ENCODE results near the gene BCL3. TPM values are rescaled to one million over a fixed set of nuclear protein-coding genes. Genes with fewer than 3 reads are reported as not detected.
A peak's percentile ranks its signal among the peaks of the same experiment; 100 is the strongest.
"Not testable (repeated sequence)": the region's sequence is repeated elsewhere in the genome, so short reads cannot be mapped to it uniquely, and the experiment has no call there.

Gene BCL3
- total and polyA plus RNA-seq, 4 donors = 29.9 to 102 (median 41.3) TPM

DNA sequence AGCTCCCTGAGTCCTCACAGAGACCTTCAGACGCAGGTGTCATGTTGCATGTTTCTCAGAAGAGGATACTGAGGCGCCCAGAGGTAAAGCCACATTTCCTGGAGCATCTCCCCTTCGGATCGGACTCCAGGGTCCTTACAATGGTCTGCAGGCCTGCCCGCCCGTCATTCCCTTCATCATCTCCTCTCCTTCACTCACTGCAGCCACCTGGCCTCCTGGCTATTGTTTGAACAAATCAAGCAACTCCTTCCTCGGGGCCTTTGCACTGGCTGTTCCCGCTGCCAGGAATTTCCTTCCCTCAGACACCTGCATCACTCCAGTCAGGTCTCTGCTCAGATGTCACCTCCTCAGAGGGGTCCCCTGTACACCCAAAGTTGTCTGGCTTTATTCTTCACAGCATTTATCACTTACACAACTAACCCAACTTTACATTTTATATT is 29.2 kb upstream of the BCL3 start:
- intact Hi-C loops (cut with DNase I) = no loop called here
- H3K36me3 ChIP-seq (ENCODE audit: control insufficient read depth in 1 of 2, insufficient read depth in 2 of 2, low read length in 1 of 2) = no peaks in the 10 kb centered on the region
- no peaks in the 10 kb centered on the region for H3K4me1 ChIP-seq (ENCODE audit: control insufficient read depth in 1 of 2, insufficient read depth in 2 of 2, low read length in 2 of 2)
- H3K27me3 ChIP-seq (ENCODE audit: control insufficient read depth in 1 of 2, insufficient read depth in 2 of 2, low read length in 1 of 2) = no peaks in the 10 kb centered on the region
- no peak for ATAC-seq (ENCODE audit: low FRiP score)
- peak overlapping the region in 1 of 2 donors; percentile 3 for H3K27ac ChIP-seq (ENCODE audit: low read depth in 1 of 2, low read length in 2 of 2)
- no peaks in the 10 kb centered on the region for H3K9me3 ChIP-seq (ENCODE audit: control insufficient read depth, low read length)
- no peak for DNase-seq
- 76 to 78% methylated on average over 8 of the region's 8 CpGs for WGBS, 2 donors
- no peak overlapping the region for H3K4me3 ChIP-seq (ENCODE audit: low read length in 2 of 2)

DNA sequence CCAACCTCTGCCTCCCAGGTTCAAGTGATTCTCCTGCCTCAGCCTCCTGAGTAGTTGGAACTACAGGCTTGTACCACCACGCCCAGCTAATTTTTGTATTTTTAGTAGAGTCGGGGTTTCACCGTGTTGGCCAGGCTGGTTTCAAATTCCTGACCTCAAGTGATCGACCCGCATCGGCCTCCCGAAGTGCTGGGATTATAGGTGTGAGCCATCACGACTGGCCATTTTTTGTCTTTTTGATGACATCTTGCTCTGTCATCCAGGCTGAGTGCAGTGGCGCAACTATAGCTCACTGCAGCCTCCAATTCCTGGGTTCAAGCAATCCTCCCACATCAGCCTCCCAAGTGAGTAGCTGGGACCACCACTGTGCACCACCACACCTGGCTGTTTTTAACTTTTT is 28.1 kb upstream of the BCL3 start:
- H3K27ac ChIP-seq (ENCODE audit: low read depth in 1 of 2, low read length in 2 of 2) = not testable (repeated sequence)

DNA sequence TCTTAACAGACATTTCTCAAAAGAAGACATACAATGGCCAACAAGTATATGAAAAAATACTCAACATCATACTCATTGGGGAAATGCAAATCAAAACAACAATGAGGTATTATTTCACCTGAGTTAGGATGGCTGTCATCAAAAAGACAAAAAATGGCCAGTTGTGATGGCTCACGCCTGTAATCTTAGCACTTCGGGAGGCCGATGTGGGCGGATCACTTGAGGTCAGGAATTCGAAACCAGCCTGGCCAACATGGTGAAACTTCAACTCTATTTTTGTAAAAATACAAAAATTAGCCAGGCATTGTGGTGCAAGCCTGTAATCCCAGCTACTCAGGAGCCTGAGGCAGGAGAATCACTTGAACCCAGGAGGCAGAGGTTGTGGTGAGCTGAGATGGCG is 27.6 kb upstream of the BCL3 start:
- no peak for DNase-seq
- Histone ChIP-seq H3K9me3 (ENCODE audit: control insufficient read depth, low read length) (no peaks in the 10 kb centered on the region), H3K4me3 (ENCODE audit: low read length in 2 of 2) (no peak overlapping the region), H3K4me1 (ENCODE audit: control insufficient read depth in 1 of 2, insufficient read depth in 2 of 2, low read length in 2 of 2) (no peaks in the 10 kb centered on the region), H3K27me3 (ENCODE audit: control insufficient read depth in 1 of 2, insufficient read depth in 2 of 2, low read length in 1 of 2) (no peaks in the 10 kb centered on the region), H3K36me3 (ENCODE audit: control insufficient read depth in 1 of 2, insufficient read depth in 2 of 2, low read length in 1 of 2) (no peaks in the 10 kb centered on the region), H3K27ac (ENCODE audit: low read depth in 1 of 2, low read length in 2 of 2) (no peak overlapping the region)
- intact Hi-C loops (cut with DNase I) = loop anchor here (5.0 kb wide), 3 partner anchors 34 to 121 kb away; no protein-coding TSS in a partner anchor
- 39 to 41% methylated on average over 6 of the region's 6 CpGs for WGBS, 2 donors
- no peak for ATAC-seq (ENCODE audit: low FRiP score)

More for the DNA sequence above, 28.1 kb upstream of the BCL3 start:
- H3K4me3 ChIP-seq (ENCODE audit: low read length in 2 of 2); ATAC-seq (ENCODE audit: low FRiP score); H3K27me3 ChIP-seq (ENCODE audit: control insufficient read depth in 1 of 2, insufficient read depth in 2 of 2, low read length in 1 of 2); H3K36me3 ChIP-seq (ENCODE audit: control insufficient read depth in 1 of 2, insufficient read depth in 2 of 2, low read length in 1 of 2); H3K9me3 ChIP-seq (ENCODE audit: control insufficient read depth, low read length); H3K4me1 ChIP-seq (ENCODE audit: control insufficient read depth in 1 of 2, insufficient read depth in 2 of 2, low read length in 2 of 2); DNase-seq: not testable (repeated sequence)
- intact Hi-C loops (cut with DNase I) = loop anchor here (5.0 kb wide), 3 partner anchors 33 to 122 kb away; no protein-coding TSS in a partner anchor
- WGBS, 2 donors = 95 to 98% methylated on average over 9 of the region's 9 CpGs

DNA sequence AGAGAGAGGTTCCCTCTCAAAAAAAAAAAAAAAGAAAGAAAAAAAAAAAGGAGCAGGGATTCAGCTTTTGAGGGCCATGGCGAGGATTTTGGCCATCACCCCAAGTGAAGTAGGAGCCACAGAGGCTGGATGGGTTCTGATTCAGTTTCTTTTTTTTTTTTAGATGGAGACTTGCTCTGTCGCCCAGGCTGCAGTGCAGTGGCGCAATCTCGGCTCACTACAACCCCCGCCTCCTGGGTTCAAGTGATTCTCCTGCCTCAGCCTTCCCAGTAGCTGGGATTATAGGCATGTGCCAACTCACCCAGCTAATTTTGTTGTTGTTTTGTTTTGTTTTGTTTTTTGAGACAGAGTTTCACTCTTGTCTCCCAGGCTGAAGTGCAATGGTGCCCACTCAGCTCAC is 27.1 kb upstream of the BCL3 start:
- not testable (repeated sequence) for H3K9me3 ChIP-seq (ENCODE audit: control insufficient read depth, low read length); H3K4me3 ChIP-seq (ENCODE audit: low read length in 2 of 2); H3K36me3 ChIP-seq (ENCODE audit: control insufficient read depth in 1 of 2, insufficient read depth in 2 of 2, low read length in 1 of 2); H3K27ac ChIP-seq (ENCODE audit: low read depth in 1 of 2, low read length in 2 of 2); H3K27me3 ChIP-seq (ENCODE audit: control insufficient read depth in 1 of 2, insufficient read depth in 2 of 2, low read length in 1 of 2); H3K4me1 ChIP-seq (ENCODE audit: control insufficient read depth in 1 of 2, insufficient read depth in 2 of 2, low read length in 2 of 2); ATAC-seq (ENCODE audit: low FRiP score); DNase-seq
- WGBS, 2 donors = 75 to 77% methylated on average over 5 of the region's 5 CpGs
- intact Hi-C loops (cut with DNase I) = loop anchor here (5.0 kb wide), 3 partner anchors 34 to 121 kb away; no protein-coding TSS in a partner anchor

DNA sequence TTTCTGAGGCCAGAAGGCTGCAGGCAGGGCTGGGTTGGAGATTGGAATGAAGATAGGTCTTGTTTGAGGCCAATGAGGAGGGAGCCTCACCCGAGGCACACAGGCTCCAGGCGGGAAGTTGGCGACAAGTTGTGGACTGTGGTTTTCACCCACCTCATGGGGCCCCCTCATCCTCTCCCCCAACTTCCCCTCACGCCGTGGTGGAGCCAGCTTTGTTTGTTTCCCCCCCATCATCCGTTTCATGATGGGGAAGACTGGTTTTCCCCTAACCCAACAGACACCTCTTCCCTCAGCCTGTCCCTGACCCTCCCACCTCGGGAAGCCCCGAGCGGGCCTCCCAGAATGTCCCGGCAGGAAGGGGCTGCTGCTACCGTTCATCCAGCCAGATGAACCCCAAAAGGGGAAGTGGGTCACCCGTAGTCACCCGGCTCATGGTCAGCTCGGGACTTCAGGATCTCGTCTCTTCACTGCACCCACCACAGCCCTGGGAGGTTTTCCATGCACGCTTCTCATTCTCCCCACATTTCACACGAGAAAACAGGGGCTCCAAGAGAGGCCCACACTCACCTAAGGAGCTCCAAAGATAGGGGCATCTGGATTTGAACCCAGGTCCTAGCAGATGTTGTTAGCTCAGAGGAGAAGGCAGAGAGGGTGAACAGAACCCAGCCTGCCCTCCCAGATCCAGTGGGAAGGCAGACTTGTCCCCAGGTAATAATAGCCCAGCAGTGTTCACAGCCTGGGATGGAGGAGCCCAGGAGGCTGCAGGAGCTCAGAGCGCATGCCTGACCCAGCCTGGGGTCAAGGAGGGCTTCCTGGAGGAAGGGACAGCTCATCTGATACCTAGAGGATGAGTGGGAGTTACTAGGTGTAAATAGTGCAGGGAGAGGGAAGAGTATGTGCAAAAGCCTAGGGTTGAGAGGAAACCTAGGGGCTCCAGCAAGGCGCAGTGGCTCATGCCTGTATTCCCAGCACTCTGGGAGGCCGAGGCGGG is 26.1 kb upstream of the BCL3 start:
- DNase-seq (peak in 1 of 2 donors; percentile 72), ATAC-seq (ENCODE audit: low FRiP score) (no peak)
- no peaks in the 10 kb centered on the region for H3K27me3 ChIP-seq (ENCODE audit: control insufficient read depth in 1 of 2, insufficient read depth in 2 of 2, low read length in 1 of 2)
- H3K27ac ChIP-seq (ENCODE audit: low read depth in 1 of 2, low read length in 2 of 2) = no peak overlapping the region
- H3K36me3 ChIP-seq (ENCODE audit: control insufficient read depth in 1 of 2, insufficient read depth in 2 of 2, low read length in 1 of 2) = no peaks in the 10 kb centered on the region
- 72 to 76% methylated on average over 21 of the region's 21 CpGs for WGBS, 2 donors
- intact Hi-C loops (cut with DNase I) = loop anchor here (5.0 kb wide), 3 partner anchors 35 to 120 kb away; no protein-coding TSS in a partner anchor
- H3K4me1 ChIP-seq (ENCODE audit: control insufficient read depth in 1 of 2, insufficient read depth in 2 of 2, low read length in 2 of 2) = no peaks in the 10 kb centered on the region
- H3K9me3 ChIP-seq (ENCODE audit: control insufficient read depth, low read length) = no peaks in the 10 kb centered on the region
- no peak overlapping the region for H3K4me3 ChIP-seq (ENCODE audit: low read length in 2 of 2)

DNA sequence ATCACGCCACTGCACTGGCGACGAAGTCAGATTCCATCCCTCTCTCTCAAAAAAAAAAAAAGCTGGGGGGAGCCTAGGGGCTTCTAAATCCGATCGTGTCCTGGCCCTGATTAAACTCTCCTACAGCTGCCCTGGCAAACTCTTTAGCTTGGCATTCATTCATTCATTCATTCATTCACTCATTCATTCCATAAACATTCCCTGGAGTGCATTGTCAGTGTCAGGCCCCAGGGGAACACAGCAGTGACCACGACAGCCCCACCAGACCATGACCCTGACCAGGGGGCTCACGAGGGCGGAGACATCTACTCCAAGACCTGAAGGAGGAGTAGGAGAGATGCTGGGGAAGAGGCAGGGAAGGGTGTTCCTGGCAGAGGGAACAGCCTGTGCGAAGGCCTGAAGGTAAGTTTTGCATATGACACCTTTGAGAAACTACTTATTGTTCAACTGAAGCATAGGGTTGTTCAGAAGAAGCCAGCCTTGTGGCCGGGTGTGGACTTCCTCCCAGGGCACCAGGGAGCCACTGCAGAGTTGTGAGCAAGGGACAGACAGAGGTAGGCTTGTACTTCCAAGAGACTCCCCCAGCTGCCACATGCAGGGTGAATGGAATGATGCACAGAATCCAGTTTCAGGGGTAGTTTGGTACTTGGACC is 25.1 kb upstream of the BCL3 start:
- H3K9me3 ChIP-seq (ENCODE audit: control insufficient read depth, low read length) = no peaks in the 10 kb centered on the region
- H3K27ac ChIP-seq (ENCODE audit: low read depth in 1 of 2, low read length in 2 of 2) = no peak overlapping the region
- no peaks in the 10 kb centered on the region for H3K27me3 ChIP-seq (ENCODE audit: control insufficient read depth in 1 of 2, insufficient read depth in 2 of 2, low read length in 1 of 2)
- intact Hi-C loops (cut with DNase I) = loop anchor here (5.0 kb wide), 3 partner anchors 34 to 119 kb away; no protein-coding TSS in a partner anchor
- ATAC-seq (ENCODE audit: low FRiP score) = peak; percentile 33
- no peak overlapping the region for H3K4me3 ChIP-seq (ENCODE audit: low read length in 2 of 2)
- no peaks in the 10 kb centered on the region for H3K36me3 ChIP-seq (ENCODE audit: control insufficient read depth in 1 of 2, insufficient read depth in 2 of 2, low read length in 1 of 2)
- DNase-seq = no peak
- no peaks in the 10 kb centered on the region for H3K4me1 ChIP-seq (ENCODE audit: control insufficient read depth in 1 of 2, insufficient read depth in 2 of 2, low read length in 2 of 2)
- 48 to 54% methylated on average over 10 of the region's 10 CpGs for WGBS, 2 donors

DNA sequence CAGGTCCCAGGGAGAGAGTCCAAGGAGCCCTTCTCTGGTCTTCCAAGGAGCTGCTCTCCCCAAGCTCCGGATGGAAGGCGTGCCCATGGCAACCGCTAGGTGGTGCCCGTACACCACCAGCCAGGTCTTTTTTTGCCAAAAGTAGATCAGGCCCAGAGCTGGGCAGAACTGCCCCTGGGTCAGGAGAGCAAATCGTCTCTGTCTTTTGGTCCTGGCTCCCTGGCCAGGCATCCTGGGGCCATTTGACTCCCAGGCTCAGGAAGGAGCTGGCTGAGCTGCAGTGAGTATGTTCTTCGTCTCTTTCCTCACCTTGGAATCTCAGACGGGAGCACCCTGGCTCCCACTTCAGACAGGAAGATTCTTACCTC is 24.6 kb upstream of the BCL3 start:
- no peak overlapping the region for H3K27ac ChIP-seq (ENCODE audit: low read depth in 1 of 2, low read length in 2 of 2)

DNA sequence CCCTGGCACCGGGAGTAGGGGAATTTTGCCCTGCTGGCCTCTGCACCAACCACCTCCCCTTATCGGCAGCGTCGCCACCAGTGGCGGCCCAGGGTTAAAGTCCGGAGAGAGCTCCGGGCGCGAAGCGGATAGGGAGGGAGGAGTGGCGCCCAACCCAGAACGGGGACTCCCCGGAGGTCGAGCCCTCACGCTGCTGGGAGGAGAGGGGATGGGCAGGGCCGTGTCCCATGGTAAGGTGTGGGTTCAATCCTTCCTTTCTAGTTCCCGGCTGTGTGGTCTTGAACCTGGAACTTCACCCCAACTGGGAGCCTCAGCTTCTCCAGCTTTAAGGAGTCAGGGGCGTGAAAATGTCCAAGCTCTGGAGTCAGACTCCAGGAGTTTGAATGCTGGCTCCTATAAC is 23.3 kb upstream of the BCL3 start:
- Histone ChIP-seq H3K4me1 (ENCODE audit: control insufficient read depth in 1 of 2, insufficient read depth in 2 of 2, low read length in 2 of 2) (no peaks in the 10 kb centered on the region), H3K4me3 (ENCODE audit: low read length in 2 of 2) (no peak overlapping the region), H3K9me3 (ENCODE audit: control insufficient read depth, low read length) (no peaks in the 10 kb centered on the region), H3K27ac (ENCODE audit: low read depth in 1 of 2, low read length in 2 of 2) (no peak overlapping the region), H3K36me3 (ENCODE audit: control insufficient read depth in 1 of 2, insufficient read depth in 2 of 2, low read length in 1 of 2) (no peaks in the 10 kb centered on the region), H3K27me3 (ENCODE audit: control insufficient read depth in 1 of 2, insufficient read depth in 2 of 2, low read length in 1 of 2) (no peaks in the 10 kb centered on the region)
- ATAC-seq (ENCODE audit: low FRiP score) (peak; percentile 20), DNase-seq (no peak)
- whole genome bisulfite sequencing, 2 donors = 16 to 18% methylated on average over 18 of the region's 18 CpGs
- intact Hi-C loops (cut with DNase I) = loop anchor here (2.0 kb wide), 3 partner anchors 16 to 46 kb away; no protein-coding TSS in a partner anchor

More for the DNA sequence above, 24.6 kb upstream of the BCL3 start:
- Histone ChIP-seq H3K9me3 (ENCODE audit: control insufficient read depth, low read length) (no peaks in the 10 kb centered on the region), H3K36me3 (ENCODE audit: control insufficient read depth in 1 of 2, insufficient read depth in 2 of 2, low read length in 1 of 2) (no peaks in the 10 kb centered on the region), H3K27me3 (ENCODE audit: control insufficient read depth in 1 of 2, insufficient read depth in 2 of 2, low read length in 1 of 2) (no peaks in the 10 kb centered on the region), H3K4me3 (ENCODE audit: low read length in 2 of 2) (no peak overlapping the region), H3K4me1 (ENCODE audit: control insufficient read depth in 1 of 2, insufficient read depth in 2 of 2, low read length in 2 of 2) (no peaks in the 10 kb centered on the region)
- DNase-seq (peak; percentile 88 to 92), ATAC-seq (ENCODE audit: low FRiP score) (peak; percentile 91)
- intact Hi-C loops (cut with DNase I) = loop anchor here (1.0 to 5.0 kb wide), 7 partner anchors 17 to 118 kb away; no protein-coding TSS in a partner anchor
- WGBS, 2 donors = 12 to 13% methylated on average over 7 of the region's 7 CpGs

Data from aorta (tissue), 5 donors.